KOPT-K1 (cell line): Measurements from ENCODE around the gene RELN.

Experiments used
- H3K27ac ChIP-seq: fragments of 200-600 bp; sonication (generic); 2 replicates; pipeline ENCODE4 v1.5.1; 2016; ENCODE audit warnings: antibody characterized with exemption, mild to moderate bottlenecking, low read depth, low read length; ENCODE audit not compliant: poor library complexity, severe bottlenecking
- H3K36me3 ChIP-seq: fragments of 200-600 bp; sonication (generic); 2 replicates; pipeline ENCODE4 v1.5.1; 2017; ENCODE audit warnings: antibody characterized with exemption, mild to moderate bottlenecking, low read length, moderate library complexity; ENCODE audit not compliant: insufficient read depth
- H3K9me3 ChIP-seq: fragments of 200-600 bp; sonication (generic); 2 replicates; pipeline ENCODE4 v1.5.1; 2017; ENCODE audit warnings: antibody characterized with exemption, low read length, mild to moderate bottlenecking; ENCODE audit not compliant: insufficient read depth, poor library complexity, severe bottlenecking

The RELN gene

DNA sequence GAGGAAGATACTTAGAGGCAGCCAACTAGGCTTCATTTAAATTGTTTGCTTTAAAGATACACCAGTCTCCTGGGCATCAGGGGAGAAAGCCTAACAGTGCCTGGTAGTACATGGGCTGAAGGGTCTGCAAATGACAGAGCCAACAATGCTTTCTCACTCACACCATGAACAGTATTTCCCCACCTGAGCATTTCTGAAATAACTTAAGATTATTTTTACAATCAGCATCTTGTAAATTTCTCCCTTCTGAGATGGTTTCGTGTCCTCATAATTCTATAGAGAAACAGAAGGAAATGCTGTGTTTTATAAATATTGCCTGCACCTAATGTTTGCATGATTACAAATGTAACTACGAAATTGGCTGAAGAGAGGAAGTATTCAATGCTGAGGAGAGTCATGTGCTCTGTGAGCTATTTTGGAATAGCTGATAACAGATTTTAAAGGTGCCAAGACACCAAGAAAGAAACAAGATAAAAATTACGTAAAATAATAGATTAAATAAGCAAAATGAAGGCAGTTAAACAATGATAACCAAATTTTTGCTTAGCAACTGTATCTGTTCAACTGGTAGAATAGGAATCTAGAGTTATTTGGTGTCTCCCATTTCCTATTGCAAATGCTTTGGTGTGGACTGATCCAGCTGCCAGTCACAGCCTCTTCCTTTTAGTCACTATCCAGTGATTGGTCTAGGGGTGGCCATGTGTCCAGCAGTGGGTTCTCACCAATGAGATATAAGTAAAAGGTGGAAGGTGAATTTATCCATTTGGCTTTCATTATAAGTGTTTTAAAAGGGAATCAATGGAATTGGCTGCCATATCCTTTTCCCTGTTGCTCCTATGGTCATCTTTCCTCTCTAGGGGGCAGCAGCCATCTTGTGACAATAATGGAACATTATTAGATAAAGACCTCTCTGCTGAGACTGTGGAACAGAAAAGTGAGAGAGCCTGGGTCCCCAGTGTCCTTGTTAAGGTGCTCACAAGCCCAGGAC lies 375.5 kb downstream of the RELN start:
- Histone ChIP-seq H3K36me3 (no peaks in the 10 kb centered on the region), H3K27ac (no peak overlapping the region), H3K9me3 (no peaks in the 10 kb centered on the region)

- H3K9me3 ChIP-seq: no peaks in the 10 kb centered on the region
- no peaks in the 10 kb centered on the region for H3K36me3 ChIP-seq
- no peak overlapping the region for H3K27ac ChIP-seq
Observed at GRCh38 chr7:103609778-103610177, 379.7 kb downstream of the RELN start.

- no peaks in the 10 kb centered on the region for H3K9me3 ChIP-seq
- no peak overlapping the region for H3K27ac ChIP-seq
- H3K36me3 ChIP-seq: no peaks in the 10 kb centered on the region
Observed at GRCh38 chr7:103605640-103606039, 383.8 kb downstream of the RELN start.

GRCh38 chr7:103598326-103598905 lies 391.0 kb downstream of the RELN start:
- no peak overlapping the region for H3K27ac ChIP-seq
- no peaks in the 10 kb centered on the region for H3K9me3 ChIP-seq
- H3K36me3 ChIP-seq: no peaks in the 10 kb centered on the region

DNA sequence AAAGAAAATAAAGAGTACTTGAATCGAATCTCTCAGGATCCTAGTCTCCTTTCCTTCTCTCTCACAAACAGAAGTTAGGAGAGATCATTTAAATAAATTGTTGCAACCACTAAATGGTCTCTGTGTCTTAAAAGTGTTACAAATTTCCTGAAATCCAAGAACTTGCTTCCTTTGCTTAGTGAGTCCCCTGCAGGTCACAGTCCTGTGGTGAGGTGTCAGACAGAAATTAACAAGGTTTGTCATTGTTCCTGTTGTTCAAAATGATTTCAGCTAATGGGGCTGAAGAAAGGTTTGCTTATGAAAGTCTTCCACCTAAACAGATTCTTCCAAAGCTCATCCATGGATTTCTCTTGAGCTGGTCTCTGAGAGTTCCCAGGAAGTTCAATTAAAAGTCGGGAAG lies 391.9 kb downstream of the RELN start:
- Histone ChIP-seq H3K36me3 (no peaks in the 10 kb centered on the region), H3K27ac (no peak overlapping the region), H3K9me3 (no peaks in the 10 kb centered on the region)

- no peak overlapping the region for H3K27ac ChIP-seq
- H3K36me3 ChIP-seq: no peaks in the 10 kb centered on the region
Observed at GRCh38 chr7:103594186-103594585, 395.3 kb downstream of the RELN start.

DNA sequence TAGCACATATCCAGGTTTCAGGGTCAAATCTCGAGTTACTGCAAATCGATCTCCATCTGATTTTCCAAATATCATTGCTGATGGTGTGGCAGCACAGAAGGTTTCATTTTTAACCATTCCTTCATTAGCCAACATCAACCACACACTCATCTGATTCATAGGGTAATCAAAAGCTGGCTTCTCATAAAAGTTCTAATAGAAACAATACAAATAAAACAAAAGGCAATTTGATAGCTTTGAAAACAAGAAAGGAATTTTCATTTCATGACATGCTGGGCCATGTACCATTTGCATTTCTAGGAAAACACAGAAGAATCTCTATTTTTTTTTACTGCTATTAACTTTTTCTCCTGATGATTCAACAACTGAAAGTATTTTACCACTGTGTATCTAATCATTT lies 395.8 kb downstream of the RELN start:
- Histone ChIP-seq H3K9me3 (no peaks in the 10 kb centered on the region), H3K36me3 (no peaks in the 10 kb centered on the region), H3K27ac (no peak overlapping the region)

More at GRCh38 chr7:103594186-103594585, 395.3 kb downstream of the RELN start:
- H3K9me3 ChIP-seq: no peaks in the 10 kb centered on the region

DNA sequence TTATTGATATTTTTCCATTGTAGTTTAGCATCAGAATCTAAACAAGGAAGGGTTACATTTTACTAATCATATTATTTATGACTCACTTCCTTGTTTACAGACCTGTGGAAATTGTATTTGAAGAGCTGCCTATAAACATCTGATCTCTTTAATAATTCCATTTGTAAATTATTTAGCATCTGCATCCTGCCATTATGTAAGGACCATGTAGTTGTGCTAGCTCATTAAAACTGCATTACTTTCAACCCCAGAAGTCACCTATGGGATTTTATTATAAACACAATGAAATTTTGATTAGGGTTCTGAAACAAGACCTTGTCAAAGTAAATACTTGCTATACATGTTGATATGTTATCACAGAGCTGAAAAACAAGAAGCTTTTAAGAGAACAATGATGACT lies 396.6 kb downstream of the RELN start:
- no peak overlapping the region for H3K27ac ChIP-seq
- H3K9me3 ChIP-seq: no peaks in the 10 kb centered on the region
- no peaks in the 10 kb centered on the region for H3K36me3 ChIP-seq

- Histone ChIP-seq H3K27ac (no peak overlapping the region), H3K36me3 (no peaks in the 10 kb centered on the region), H3K9me3 (no peaks in the 10 kb centered on the region)
Observed at GRCh38 chr7:103592187-103592586, 397.3 kb downstream of the RELN start.

- Histone ChIP-seq H3K27ac (no peak overlapping the region), H3K9me3 (no peaks in the 10 kb centered on the region), H3K36me3 (no peaks in the 10 kb centered on the region)
Observed at GRCh38 chr7:103580031-103580430, 409.4 kb downstream of the RELN start.

GRCh38 chr7:103577059-103577458 lies 412.4 kb downstream of the RELN start:
- H3K36me3 ChIP-seq: no peaks in the 10 kb centered on the region
- H3K9me3 ChIP-seq: no peaks in the 10 kb centered on the region
- H3K27ac ChIP-seq: no peak overlapping the region

GRCh38 chr7:103576641-103577040 lies 412.8 kb downstream of the RELN start:
- no peak overlapping the region for H3K27ac ChIP-seq

DNA sequence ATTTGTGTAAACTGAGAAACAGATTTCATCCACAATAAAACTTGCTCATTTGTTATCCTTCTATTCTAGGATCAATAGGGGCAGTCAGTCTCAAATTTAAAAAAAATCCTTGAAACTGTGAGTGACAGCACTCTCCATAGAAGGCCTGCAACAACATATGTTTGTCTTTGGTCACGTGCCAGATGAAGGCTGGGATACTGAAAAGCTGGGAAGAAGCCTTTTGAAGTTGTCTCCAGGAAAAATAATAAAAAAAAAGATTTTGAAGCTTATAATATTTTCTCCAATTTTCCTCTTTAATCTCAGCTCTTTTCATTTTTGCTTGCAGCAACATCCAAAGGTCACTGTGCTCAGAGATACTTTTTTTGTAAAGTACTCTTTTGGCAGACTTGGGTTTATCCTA lies 414.9 kb downstream of the RELN start:
- no peaks in the 10 kb centered on the region for H3K36me3 ChIP-seq
- no peak overlapping the region for H3K27ac ChIP-seq
- H3K9me3 ChIP-seq: no peaks in the 10 kb centered on the region

More at GRCh38 chr7:103576641-103577040, 412.8 kb downstream of the RELN start:
- Histone ChIP-seq H3K9me3 (no peaks in the 10 kb centered on the region), H3K36me3 (no peaks in the 10 kb centered on the region)

DNA sequence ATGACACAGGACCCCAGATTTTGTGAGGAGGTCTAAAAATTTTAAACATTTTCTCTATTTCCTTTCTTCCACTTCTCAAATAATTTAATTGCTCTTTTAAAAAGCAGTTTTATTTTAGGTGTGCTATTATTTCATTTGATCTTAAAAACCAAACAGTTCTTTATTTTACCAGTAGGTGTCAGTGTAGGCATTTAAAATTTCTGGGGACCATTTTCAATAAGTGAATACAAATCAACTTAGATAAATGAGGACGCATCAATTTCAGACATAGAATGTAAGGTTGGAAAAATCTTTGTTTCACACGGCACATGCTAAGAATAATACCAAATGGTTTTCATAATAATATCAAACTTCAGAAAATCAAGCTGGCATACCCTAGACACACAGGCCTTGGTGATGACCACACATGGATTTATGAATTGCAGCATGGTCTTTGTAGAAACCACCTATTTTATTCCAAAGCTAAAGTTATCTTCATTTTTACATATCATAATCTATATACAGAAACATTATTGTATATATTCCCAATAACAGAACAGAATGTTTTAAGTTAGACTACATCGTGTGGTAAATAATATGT lies 415.9 kb downstream of the RELN start:
- Histone ChIP-seq H3K9me3 (no peaks in the 10 kb centered on the region), H3K27ac (no peak overlapping the region), H3K36me3 (no peaks in the 10 kb centered on the region)

DNA sequence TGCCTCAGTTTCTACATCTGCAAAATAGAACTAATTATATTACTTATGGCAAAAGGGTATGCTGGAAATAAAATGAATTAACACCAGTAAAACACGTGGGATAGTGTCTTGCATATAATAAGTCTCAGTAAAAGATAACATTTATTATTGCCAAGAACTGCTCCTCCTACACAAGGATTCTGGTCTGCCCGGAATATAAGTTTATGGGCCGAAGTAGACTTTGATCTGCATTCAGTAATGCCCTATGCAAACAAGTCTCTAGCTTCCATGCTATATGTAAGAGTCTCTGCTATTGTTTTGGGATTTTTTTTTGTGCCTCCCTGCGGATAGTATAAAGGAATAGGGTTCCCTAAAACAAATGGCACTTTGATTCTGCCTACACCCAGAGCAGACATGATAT lies 417.9 kb downstream of the RELN start:
- no peak overlapping the region for H3K27ac ChIP-seq
- H3K9me3 ChIP-seq: no peaks in the 10 kb centered on the region
- H3K36me3 ChIP-seq: no peaks in the 10 kb centered on the region
